GM19035 (cell line): Measurements from ENCODE around the gene TMC1.
"Not testable (repeated sequence)": the region's sequence is repeated elsewhere in the genome, so short reads cannot be mapped to it uniquely, and the experiment has no call there.

Experiments
- ATAC-seq: cut with Tn5 transposase; IDR thresholded peaks from one replicate; pipeline ENCODE4 v1.9.1; 2021; ENCODE audit not compliant: unreplicated experiment

TMC1 gene

GRCh38 chr9:72521416-72521815 is at the start of gene TMC1:
Gene TMC1 (plus strand): TSS chr9:72521608. CDS start chr9:72648649, 127,041 bp downstream.
- not testable (repeated sequence) for ATAC-seq

- peak; percentile 95 for ATAC-seq
These were observed 47.7 kb upstream of the TMC1 start for GRCh38 chr9:72473474-72474261.

GRCh38 chr9:72474676-72475075 is 46.7 kb upstream of the TMC1 start:
- no peak for ATAC-seq

GRCh38 chr9:72476100-72476499 is 45.3 kb upstream of the TMC1 start:
- no peak for ATAC-seq

GRCh38 chr9:72476617-72477437 is 44.6 kb upstream of the TMC1 start:
- ATAC-seq, result no peak

GRCh38 chr9:72477930-72478518 is 43.4 kb upstream of the TMC1 start:
- ATAC-seq, result no peak

GRCh38 chr9:72478966-72479365 is 42.4 kb upstream of the TMC1 start:
- ATAC-seq, result no peak

GRCh38 chr9:72480261-72480660 is 41.1 kb upstream of the TMC1 start:
- ATAC-seq, result not testable (repeated sequence)

- no peak for ATAC-seq
These were observed 40.5 kb upstream of the TMC1 start for GRCh38 chr9:72480921-72481320.

GRCh38 chr9:72485821-72486593 is 35.4 kb upstream of the TMC1 start:
- ATAC-seq, result no peak

GRCh38 chr9:72486594-72486955 is 34.8 kb upstream of the TMC1 start:
- no peak for ATAC-seq

- ATAC-seq, result not testable (repeated sequence)
These were observed 33.7 kb upstream of the TMC1 start for GRCh38 chr9:72487665-72488064.

GRCh38 chr9:72489986-72490385 is 31.4 kb upstream of the TMC1 start:
- no peak for ATAC-seq

- no peak for ATAC-seq
These were observed 30.2 kb upstream of the TMC1 start for GRCh38 chr9:72491242-72491641.

- ATAC-seq, result no peak
These were observed 27.4 kb upstream of the TMC1 start for GRCh38 chr9:72494051-72494450.

- no peak for ATAC-seq
These were observed 23.9 kb upstream of the TMC1 start for GRCh38 chr9:72497447-72498046.

- ATAC-seq, result no peak
These were observed 14.8 kb upstream of the TMC1 start for GRCh38 chr9:72506615-72507014.

GRCh38 chr9:72509053-72509452 is 12.4 kb upstream of the TMC1 start:
- peak; percentile 20 for ATAC-seq

- ATAC-seq, result peak; percentile 93
These were observed 11.8 kb upstream of the TMC1 start for GRCh38 chr9:72509635-72510034.

- ATAC-seq, result not testable (repeated sequence)
These were observed 397 bp upstream of the TMC1 start for GRCh38 chr9:72521011-72521410.
